ENCODE data around the gene KLF6.
A peak's percentile ranks its signal among the peaks of the same experiment; 100 is the strongest.

Gene KLF6

GRCh38 chr10:3745521-3745920, 39.5 kb downstream of the KLF6 start:
- Histone ChIP-seq H3K27ac (no peak overlapping the region), H3K4me3 (ENCODE audit: low read depth in 1 of 2, low read length in 1 of 2) (no peak overlapping the region), H3K36me3 (no peaks in the 10 kb centered on the region), H3K9me3 (no peaks in the 10 kb centered on the region), H3K27me3 (no peaks in the 10 kb centered on the region), H3K4me1 (ENCODE audit: control insufficient read depth in 1 of 2, insufficient read depth in 1 of 2, low read depth in 1 of 2, low read length in 1 of 2) (peaks cover 29 to 35% of the 10 kb centered on the region in 2 experiments)
- TF ChIP-seq CTCF (IDR thresholded peaks at IDR 0.05): no peak

- no peak for TF ChIP-seq CTCF (IDR thresholded peaks at IDR 0.05)
- Histone ChIP-seq H3K4me1 (ENCODE audit: control insufficient read depth in 1 of 2, insufficient read depth in 1 of 2, low read depth in 1 of 2, low read length in 1 of 2) (peaks cover 23 to 32% of the 10 kb centered on the region in 2 experiments), H3K9me3 (no peaks in the 10 kb centered on the region), H3K36me3 (no peaks in the 10 kb centered on the region), H3K27ac (no peak overlapping the region), H3K27me3 (no peaks in the 10 kb centered on the region), H3K4me3 (ENCODE audit: low read depth in 1 of 2, low read length in 1 of 2) (no peak overlapping the region)
Measured at GRCh38 chr10:3741688-3742461, 43.1 kb downstream of the KLF6 start.

- Histone ChIP-seq H3K4me3 (ENCODE audit: low read depth in 1 of 2, low read length in 1 of 2) (peak overlapping the region; percentile 8 to 24), H3K9me3 (no peaks in the 10 kb centered on the region), H3K27me3 (no peaks in the 10 kb centered on the region), H3K27ac (peak overlapping the region; percentile 86), H3K4me1 (ENCODE audit: control insufficient read depth in 1 of 2, insufficient read depth in 1 of 2, low read depth in 1 of 2, low read length in 1 of 2) (peaks cover 23 to 35% of the 10 kb centered on the region in 2 experiments), H3K36me3 (no peaks in the 10 kb centered on the region)
- TF ChIP-seq CTCF (IDR thresholded peaks at IDR 0.05): no peak
Measured at GRCh38 chr10:3740157-3740871, 44.7 kb downstream of the KLF6 start.

GRCh38 chr10:3738855-3739350, 46.1 kb downstream of the KLF6 start:
- no peak for TF ChIP-seq CTCF (IDR thresholded peaks at IDR 0.05)
- no peaks in the 10 kb centered on the region for H3K27me3 ChIP-seq
- H3K4me3 ChIP-seq (ENCODE audit: low read depth in 1 of 2, low read length in 1 of 2): no peak overlapping the region
- peaks cover 23 to 36% of the 10 kb centered on the region in 2 experiments for H3K4me1 ChIP-seq (ENCODE audit: control insufficient read depth in 1 of 2, insufficient read depth in 1 of 2, low read depth in 1 of 2, low read length in 1 of 2)
- no peak overlapping the region for H3K27ac ChIP-seq
- no peaks in the 10 kb centered on the region for H3K9me3 ChIP-seq
- H3K36me3 ChIP-seq: no peaks in the 10 kb centered on the region

- Histone ChIP-seq H3K27me3 (no peaks in the 10 kb centered on the region), H3K36me3 (no peaks in the 10 kb centered on the region), H3K4me1 (ENCODE audit: control insufficient read depth in 1 of 2, insufficient read depth in 1 of 2, low read depth in 1 of 2, low read length in 1 of 2) (peaks cover 23 to 36% of the 10 kb centered on the region in 2 experiments), H3K27ac (no peak overlapping the region), H3K9me3 (no peaks in the 10 kb centered on the region), H3K4me3 (ENCODE audit: low read depth in 1 of 2, low read length in 1 of 2) (no peak overlapping the region)
- TF ChIP-seq CTCF (IDR thresholded peaks at IDR 0.05): no peak
Measured at GRCh38 chr10:3737864-3738263, 47.1 kb downstream of the KLF6 start.
